ENCODE results near the gene NEURL3.

The NEURL3 gene

DNA sequence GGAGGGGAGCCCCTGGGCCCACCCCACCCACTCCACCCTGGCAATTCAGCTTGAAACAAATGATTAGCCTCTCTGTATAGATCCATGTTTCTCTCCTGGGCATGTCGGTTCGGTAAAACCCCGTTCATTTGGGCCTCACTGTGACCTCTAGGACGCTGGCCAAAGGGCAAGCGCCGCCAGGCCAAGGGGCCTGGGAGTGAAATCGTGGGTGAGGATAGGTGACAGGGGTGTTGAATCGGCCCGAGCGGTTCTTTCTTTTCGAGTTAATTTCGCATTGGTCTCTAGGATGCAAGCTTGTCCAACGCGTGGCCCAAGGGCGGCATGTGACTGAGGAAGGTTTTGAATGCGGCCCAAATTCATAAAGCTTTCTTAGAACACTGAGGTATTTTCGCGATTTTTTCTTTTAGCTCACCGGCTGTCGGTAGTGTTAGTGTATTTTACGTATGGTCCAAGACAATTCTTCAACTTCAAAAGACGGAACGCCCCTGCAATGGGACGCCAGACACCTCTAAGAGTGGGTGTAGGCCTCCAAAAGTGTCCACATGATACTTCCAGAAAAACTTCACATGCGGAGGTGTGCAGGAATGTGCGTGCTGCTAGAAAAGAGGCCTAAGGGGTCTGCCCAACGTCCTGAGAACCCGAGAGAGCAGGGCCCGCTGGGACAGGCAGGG, 21.6 kb upstream of the NEURL3 start:
- no peak for TF ChIP-seq CTCF (IDR thresholded peaks at IDR 0.05)
- Mint-ChIP-seq H3K4me1 (peaks cover 42% of the 10 kb centered on the region), H3K27me3 (ENCODE audit: low read depth, poor library complexity) (peaks cover 12% of the 10 kb centered on the region), H3K9me3 (no peaks in the 10 kb centered on the region), H3K36me3 (ENCODE audit: low read depth) (no peaks in the 10 kb centered on the region), H3K27ac (no peak overlapping the region), H3K4me3 (peak overlapping the region; percentile 69)
- no peak for DNase-seq

DNA sequence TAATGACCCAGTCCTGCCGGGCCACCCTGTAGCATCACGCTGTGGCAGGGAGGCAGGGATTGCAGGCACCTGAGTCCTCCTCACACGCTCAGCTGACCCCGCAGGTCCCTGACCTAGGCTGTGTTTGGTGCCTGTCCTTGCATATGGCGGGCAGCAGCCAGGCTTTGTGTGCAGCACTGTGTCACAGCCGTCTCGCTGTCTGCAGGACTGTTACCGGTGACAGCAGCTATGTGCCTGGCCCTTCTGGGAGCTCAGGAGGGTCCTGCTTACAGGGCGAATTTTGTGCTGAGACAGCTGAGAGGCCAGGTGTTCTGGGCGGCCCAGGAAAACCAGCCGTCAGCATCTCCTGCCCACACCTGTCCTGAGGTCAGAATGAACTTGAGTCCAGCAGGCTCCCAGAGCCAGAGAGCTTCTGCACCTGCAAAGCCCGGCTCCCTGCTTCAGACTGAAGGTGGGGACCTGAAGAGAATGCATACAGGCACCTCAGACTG, 21.0 kb upstream of the NEURL3 start:
- no peaks in the 10 kb centered on the region for H3K36me3 Mint-ChIP-seq (ENCODE audit: low read depth)

GRCh38 chr2:96525211-96525507, 20.0 kb upstream of the NEURL3 start:
- Mint-ChIP-seq H3K27me3 (ENCODE audit: low read depth, poor library complexity) (peaks cover 12% of the 10 kb centered on the region), H3K9me3 (no peaks in the 10 kb centered on the region), H3K4me3 (no peak overlapping the region), H3K4me1 (peaks cover 28% of the 10 kb centered on the region), H3K36me3 (ENCODE audit: low read depth) (no peaks in the 10 kb centered on the region), H3K27ac (no peak overlapping the region)
- TF ChIP-seq CTCF (IDR thresholded peaks at IDR 0.05), result no peak
- DNase-seq, result no peak

More for the DNA sequence above, 21.0 kb upstream of the NEURL3 start:
- Mint-ChIP-seq H3K4me1 (peaks cover 36% of the 10 kb centered on the region), H3K9me3 (no peaks in the 10 kb centered on the region), H3K4me3 (no peak overlapping the region), H3K27ac (no peak overlapping the region), H3K27me3 (ENCODE audit: low read depth, poor library complexity) (peaks cover 12% of the 10 kb centered on the region)
- no peak for TF ChIP-seq CTCF (IDR thresholded peaks at IDR 0.05)
- DNase-seq, result no peak

DNA sequence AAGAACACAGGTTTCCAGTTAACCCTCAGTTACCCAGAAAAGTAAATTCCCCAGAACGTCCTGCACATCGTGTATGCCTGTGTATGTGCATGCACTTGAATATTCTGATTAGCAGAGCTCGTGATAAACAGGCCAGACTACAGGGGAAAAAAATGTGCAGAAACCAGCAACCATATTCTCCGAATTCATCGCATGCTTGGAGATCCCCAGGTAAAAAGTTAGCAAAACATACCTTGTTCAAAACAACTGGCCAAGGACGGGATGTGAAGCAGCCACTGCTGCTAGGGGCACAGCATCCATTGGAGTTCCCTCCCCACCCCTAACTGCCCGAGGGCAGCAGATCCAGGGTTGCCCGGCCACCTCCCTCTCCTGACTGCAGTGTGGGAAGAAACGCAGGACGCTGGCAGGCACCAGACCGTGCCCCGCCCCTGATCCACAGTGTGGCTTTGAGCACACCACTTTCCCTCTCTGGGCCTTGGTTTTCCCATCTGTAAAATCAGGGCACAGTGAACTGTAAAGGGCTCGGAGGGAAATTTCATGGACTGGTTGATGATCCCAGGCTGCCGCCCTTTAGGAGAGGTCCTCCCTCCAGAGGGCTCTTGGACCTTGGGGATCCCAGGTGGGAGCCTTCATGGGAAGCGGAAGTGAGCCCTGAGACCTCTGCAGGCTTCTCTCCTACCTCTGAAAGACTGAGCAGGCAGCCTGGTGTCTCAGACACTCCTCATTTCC, 19.5 kb upstream of the NEURL3 start:
- Mint-ChIP-seq H3K36me3 (ENCODE audit: low read depth) (no peaks in the 10 kb centered on the region), H3K4me1 (peaks cover 24% of the 10 kb centered on the region), H3K27me3 (ENCODE audit: low read depth, poor library complexity) (peaks cover 15% of the 10 kb centered on the region), H3K27ac (no peak overlapping the region), H3K4me3 (no peak overlapping the region), H3K9me3 (no peaks in the 10 kb centered on the region)
- TF ChIP-seq CTCF (IDR thresholded peaks at IDR 0.05), result no peak
- DNase-seq, result no peak

DNA sequence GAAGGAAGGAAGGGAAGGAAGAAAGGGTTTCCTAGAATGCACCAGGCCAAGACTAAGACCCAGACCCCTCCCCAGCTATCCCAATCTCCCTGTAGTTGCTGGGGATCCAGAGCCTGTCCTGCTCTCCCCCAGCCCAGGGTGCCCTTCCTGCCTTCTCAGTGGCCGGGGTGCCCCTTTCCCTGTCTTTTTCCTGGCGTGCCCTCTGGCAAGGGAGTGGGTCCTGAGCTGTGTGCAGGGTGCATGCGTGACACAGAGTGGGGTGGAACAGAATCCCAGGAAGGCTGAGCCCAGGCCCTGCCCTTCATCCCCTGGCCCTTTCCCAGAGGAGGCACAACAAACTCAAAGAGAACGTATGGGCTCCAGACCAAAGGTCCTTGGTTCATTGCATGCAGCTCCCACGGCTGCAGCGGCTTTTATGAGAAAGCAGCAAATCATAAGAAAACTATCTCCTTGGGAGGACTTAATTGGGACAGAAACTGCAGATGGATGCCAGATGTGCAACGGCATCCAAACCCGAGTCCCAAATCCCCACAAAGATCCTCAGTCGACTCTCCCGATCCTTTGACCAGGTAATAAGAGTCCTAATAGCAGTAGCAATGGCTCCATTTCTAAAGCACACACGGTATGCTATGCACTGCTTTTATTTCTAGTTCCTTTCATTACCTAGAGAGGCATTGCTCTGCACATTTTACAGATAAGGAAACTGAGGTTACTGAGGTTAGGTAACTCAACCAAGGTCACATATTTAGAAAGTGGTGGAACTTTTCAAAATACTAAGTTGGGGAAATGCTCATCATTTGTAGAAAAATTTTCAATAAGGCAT, 18.7 kb upstream of the NEURL3 start:
- Mint-ChIP-seq H3K36me3 (ENCODE audit: low read depth) (no peaks in the 10 kb centered on the region), H3K27me3 (ENCODE audit: low read depth, poor library complexity) (peaks cover 16% of the 10 kb centered on the region), H3K9me3 (peaks cover 2% of the 10 kb centered on the region), H3K4me1 (peaks cover 20% of the 10 kb centered on the region), H3K27ac (peak overlapping the region; percentile 77), H3K4me3 (no peak overlapping the region)
- no peak for TF ChIP-seq CTCF (IDR thresholded peaks at IDR 0.05)
- DNase-seq, result no peak
